GM23338 (cell line): ENCODE data around the gene BTN1A1. TPM values are rescaled to one million over a fixed set of nuclear protein-coding genes. Genes with fewer than 3 reads are reported as not detected.

ENCODE experiments used
- ATAC-seq: fragments of 200-7000 bp; cut with Tn5 transposase; 3 replicates; pipeline ENCODE4 v1.9.1; 2020
- DNase-seq: peaks from one replicate; pipeline ENCODE4 v3.0.0-alpha.2; 2015; ENCODE audit warnings: low spot score
- H2AFZ ChIP-seq: fragments of 200-600 bp; sonication (generic); 2 replicates; pipeline ENCODE4 v1.8.0; 2016; ENCODE audit warnings: antibody characterized with exemption, mild to moderate bottlenecking, moderate library complexity
- H3F3A ChIP-seq: fragments of 200-600 bp; sonication (generic); replicated peaks from 2 replicates; pipeline ENCODE4 v1.8.0; 2017; ENCODE audit warnings: antibody characterized with exemption, mixed run types, low read depth
- H3K27ac ChIP-seq: fragments of 200-600 bp; sonication (generic); 2 replicates; pipeline ENCODE4 v1.6.1; 2016; ENCODE audit warnings: low read depth
- H3K27me3 ChIP-seq: fragments of 200-600 bp; sonication (generic); 2 replicates; pipeline ENCODE4 v1.8.0; 2016; ENCODE audit warnings: mild to moderate bottlenecking, mixed run types, moderate library complexity; ENCODE audit not compliant: insufficient read depth
- H3K36me3 ChIP-seq: fragments of 200-600 bp; sonication (generic); 2 replicates; pipeline ENCODE4 v1.8.0; 2016; ENCODE audit warnings: mild to moderate bottlenecking; ENCODE audit not compliant: insufficient read depth
- H3K4me1 ChIP-seq: fragments of 200-600 bp; sonication (generic); 2 replicates; pipeline ENCODE4 v1.8.0; 2016; ENCODE audit warnings: mild to moderate bottlenecking, moderate library complexity; ENCODE audit not compliant: insufficient read depth
- H3K4me2 ChIP-seq: fragments of 200-600 bp; sonication (generic); 2 replicates; pipeline ENCODE4 v1.7.1; 2017; ENCODE audit warnings: mixed run types
- H3K4me3 ChIP-seq: fragments of 200-600 bp; sonication (generic); 2 replicates; pipeline ENCODE4 v1.6.1; 2016; ENCODE audit warnings: mixed run types
- H3K79me2 ChIP-seq: fragments of 200-600 bp; sonication (generic); replicated peaks from 2 replicates; pipeline ENCODE4 v1.8.0; 2017; ENCODE audit warnings: mild to moderate bottlenecking; ENCODE audit not compliant: insufficient read depth
- H3K9me2 ChIP-seq: fragments of 200-600 bp; sonication (generic); 2 replicates; pipeline ENCODE4 v1.8.0; 2017; ENCODE audit not compliant: insufficient read depth
- H4K20me1 ChIP-seq: fragments of 200-600 bp; sonication (generic); replicated peaks from 2 replicates; pipeline ENCODE4 v1.8.0; 2017; ENCODE audit warnings: mild to moderate bottlenecking; ENCODE audit not compliant: insufficient read depth
- H3K27ac Mint-ChIP-seq: 2 replicates; pipeline ENCODE4 v1.8.0; 2020; ENCODE audit warnings: inconsistent platforms, mild to moderate bottlenecking, moderate library complexity, mixed read lengths
- H3K27me3 Mint-ChIP-seq: 3 replicates; pipeline ENCODE4 v1.8.0; 2022; ENCODE audit warnings: low read depth, mild to moderate bottlenecking, moderate library complexity, mixed read lengths, inconsistent platforms; ENCODE audit not compliant: insufficient read depth, poor library complexity
- H3K36me3 Mint-ChIP-seq: 3 replicates; pipeline ENCODE4 v1.8.0; 2021; ENCODE audit warnings: low read depth, mild to moderate bottlenecking, inconsistent platforms, moderate library complexity, mixed read lengths
- H3K4me1 Mint-ChIP-seq: 3 replicates; pipeline ENCODE4 v1.8.0; 2020; ENCODE audit warnings: mild to moderate bottlenecking, inconsistent platforms, mixed read lengths
- H3K4me3 Mint-ChIP-seq: 3 replicates; pipeline ENCODE4 v1.8.0; 2021; ENCODE audit warnings: moderate library complexity, mild to moderate bottlenecking, inconsistent platforms, mixed read lengths
- H3K9me3 Mint-ChIP-seq: 3 replicates; pipeline ENCODE4 v1.8.0; 2020; ENCODE audit warnings: moderate library complexity, mild to moderate bottlenecking, inconsistent platforms, mixed read lengths
- CREB1 ChIP-seq: fragments of 250-450 bp; sonication (Bioruptor Pico); IDR thresholded peaks from 2 replicates; pipeline ENCODE4 v1.5.0; 2020; ENCODE audit warnings: low read depth, mild to moderate bottlenecking, moderate library complexity
- EZH2 ChIP-seq: fragments of 200-600 bp; sonication (generic); IDR thresholded peaks from one replicate; pipeline ENCODE4 v1.8.0; 2017; ENCODE audit warnings: antibody characterized with exemption, mild to moderate bottlenecking, low read depth; ENCODE audit not compliant: unreplicated experiment
- EZH2phosphoT487 ChIP-seq: fragments of 200-600 bp; sonication (generic); IDR thresholded peaks from one replicate; pipeline ENCODE4 v1.8.1; 2018; ENCODE audit warnings: antibody characterized with exemption; ENCODE audit not compliant: unreplicated experiment
- JUNB ChIP-seq: IDR thresholded peaks from one replicate; pipeline ENCODE4 v1.6.1; 2016; ENCODE audit warnings: antibody characterized with exemption; ENCODE audit not compliant: unreplicated experiment
- NANOG ChIP-seq: IDR thresholded peaks from 2 replicates; pipeline ENCODE4 v1.6.1; 2016; ENCODE audit warnings: antibody characterized with exemption, borderline replicate concordance
- POLR2AphosphoS5 ChIP-seq: IDR thresholded peaks from 2 replicates; pipeline ENCODE4 v1.6.1; 2016; ENCODE audit warnings: antibody characterized with exemption, low read depth
- STAT1 ChIP-seq: IDR thresholded peaks from one replicate; pipeline ENCODE4 v1.6.1; 2016; ENCODE audit warnings: antibody characterized with exemption; ENCODE audit not compliant: unreplicated experiment
- ZNF114 ChIP-seq: fragments of 250-450 bp; sonication (Bioruptor Pico); IDR thresholded peaks from 2 replicates; pipeline ENCODE4 v1.5.0; 2020; ENCODE audit warnings: mild to moderate bottlenecking, moderate library complexity
- ZNF331 ChIP-seq: fragments of 250-450 bp; sonication (Bioruptor Pico); IDR thresholded peaks from 2 replicates; pipeline ENCODE4 v1.5.0; 2020; ENCODE audit warnings: low read depth, mild to moderate bottlenecking, moderate library complexity
- polyA plus RNA-seq: library from polyadenylated mRNA; unstranded; fragments of >200 nt; fragmentation: Nextera tagmentation; extraction: Ambion mirVana; gene quantifications from 2 replicates; pipeline ENCODE4 v1.2.1, GENCODE V29; 2016
- total RNA-seq: library from RNA; depleted of rRNA; stranded (reverse); fragments of >200 nt; shearing (Covaris generic); gene quantifications from 2 replicates; pipeline ENCODE4 v1.2.3, GENCODE V29; 2014
- TF ChIP-seq, protein P1 (sequence below): IDR thresholded peaks from 2 replicates; pipeline ENCODE4 v1.6.1; 2016; ENCODE audit warnings: antibody characterized with exemption
- TF ChIP-seq, protein P2 (sequence below): IDR thresholded peaks from one replicate; pipeline ENCODE4 v1.6.1; 2018; ENCODE audit warnings: antibody characterized with exemption; ENCODE audit not compliant: unreplicated experiment
- TF ChIP-seq, protein P3 (sequence below): fragments of 250-450 bp; sonication (Bioruptor Pico); IDR thresholded peaks from 2 replicates; pipeline ENCODE4 v1.5.0; 2020; ENCODE audit warnings: mild to moderate bottlenecking, moderate library complexity
- TF ChIP-seq, protein P4 (sequence below), 2 experiments: fragments of 200-600 bp in 1 of 2; sonication (generic) in 1 of 2; conservative IDR thresholded peaks; 2 replicates each; pipeline versions ENCODE4 v1.5.1 to v1.6.1; 2016 to 2017; ENCODE audit warnings: antibody characterized with exemption in 2 of 2, low read depth in 2 of 2, mild to moderate bottlenecking in 2 of 2, moderate library complexity in 1 of 2

BTN1A1 gene
- total and polyA plus RNA-seq, 2 experiments from 2014 or later: 0.13 to 0.38 TPM

DNA sequence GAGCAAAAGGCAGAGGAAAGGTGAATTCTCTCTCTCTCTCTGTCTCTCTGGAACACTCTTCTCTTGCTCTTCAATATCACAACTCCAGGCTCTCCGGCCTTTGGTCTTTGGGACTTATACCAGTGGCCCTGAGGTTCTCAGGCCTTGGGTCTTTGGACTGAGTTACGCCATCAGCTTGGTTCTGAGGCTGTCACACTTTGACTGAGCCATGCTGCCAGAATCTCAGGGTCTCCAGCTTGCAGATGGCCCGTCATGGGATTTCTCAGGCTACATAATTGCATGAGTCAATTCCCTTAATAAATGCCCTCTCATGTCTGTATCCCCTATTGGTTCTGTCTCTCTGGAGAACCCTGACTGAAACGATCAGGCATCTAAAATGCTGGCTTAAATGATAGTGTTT lies 29.5 kb upstream of the BTN1A1 start:
- DNase-seq (no peak), ATAC-seq (no peak)
- peaks cover 3% of the 10 kb centered on the region; the same call in 1 of the 2 replicates for H3K36me3 ChIP-seq
- no peak overlapping the region for H2AFZ ChIP-seq
- H3K9me2 ChIP-seq: no peaks in the 10 kb centered on the region
- H4K20me1 ChIP-seq: no peaks in the 10 kb centered on the region
- peaks cover 13% of the 10 kb centered on the region; the same call in 1 of the 2 replicates for H3K4me1 ChIP-seq
- TF ChIP-seq, protein P1, sequence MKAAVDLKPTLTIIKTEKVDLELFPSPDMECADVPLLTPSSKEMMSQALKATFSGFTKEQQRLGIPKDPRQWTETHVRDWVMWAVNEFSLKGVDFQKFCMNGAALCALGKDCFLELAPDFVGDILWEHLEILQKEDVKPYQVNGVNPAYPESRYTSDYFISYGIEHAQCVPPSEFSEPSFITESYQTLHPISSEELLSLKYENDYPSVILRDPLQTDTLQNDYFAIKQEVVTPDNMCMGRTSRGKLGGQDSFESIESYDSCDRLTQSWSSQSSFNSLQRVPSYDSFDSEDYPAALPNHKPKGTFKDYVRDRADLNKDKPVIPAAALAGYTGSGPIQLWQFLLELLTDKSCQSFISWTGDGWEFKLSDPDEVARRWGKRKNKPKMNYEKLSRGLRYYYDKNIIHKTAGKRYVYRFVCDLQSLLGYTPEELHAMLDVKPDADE: no peak
- TF ChIP-seq EZH2phosphoT487 (no peak), ZNF331 (no peak), STAT1 (no peak), NANOG (no peak), POLR2AphosphoS5 (no peak), EZH2 (no peak), CREB1 (CRISPR knock-in tag) (no peak), ZNF114 (CRISPR knock-in tag) (no peak), JUNB (no peak)
- TF ChIP-seq, protein P2, sequence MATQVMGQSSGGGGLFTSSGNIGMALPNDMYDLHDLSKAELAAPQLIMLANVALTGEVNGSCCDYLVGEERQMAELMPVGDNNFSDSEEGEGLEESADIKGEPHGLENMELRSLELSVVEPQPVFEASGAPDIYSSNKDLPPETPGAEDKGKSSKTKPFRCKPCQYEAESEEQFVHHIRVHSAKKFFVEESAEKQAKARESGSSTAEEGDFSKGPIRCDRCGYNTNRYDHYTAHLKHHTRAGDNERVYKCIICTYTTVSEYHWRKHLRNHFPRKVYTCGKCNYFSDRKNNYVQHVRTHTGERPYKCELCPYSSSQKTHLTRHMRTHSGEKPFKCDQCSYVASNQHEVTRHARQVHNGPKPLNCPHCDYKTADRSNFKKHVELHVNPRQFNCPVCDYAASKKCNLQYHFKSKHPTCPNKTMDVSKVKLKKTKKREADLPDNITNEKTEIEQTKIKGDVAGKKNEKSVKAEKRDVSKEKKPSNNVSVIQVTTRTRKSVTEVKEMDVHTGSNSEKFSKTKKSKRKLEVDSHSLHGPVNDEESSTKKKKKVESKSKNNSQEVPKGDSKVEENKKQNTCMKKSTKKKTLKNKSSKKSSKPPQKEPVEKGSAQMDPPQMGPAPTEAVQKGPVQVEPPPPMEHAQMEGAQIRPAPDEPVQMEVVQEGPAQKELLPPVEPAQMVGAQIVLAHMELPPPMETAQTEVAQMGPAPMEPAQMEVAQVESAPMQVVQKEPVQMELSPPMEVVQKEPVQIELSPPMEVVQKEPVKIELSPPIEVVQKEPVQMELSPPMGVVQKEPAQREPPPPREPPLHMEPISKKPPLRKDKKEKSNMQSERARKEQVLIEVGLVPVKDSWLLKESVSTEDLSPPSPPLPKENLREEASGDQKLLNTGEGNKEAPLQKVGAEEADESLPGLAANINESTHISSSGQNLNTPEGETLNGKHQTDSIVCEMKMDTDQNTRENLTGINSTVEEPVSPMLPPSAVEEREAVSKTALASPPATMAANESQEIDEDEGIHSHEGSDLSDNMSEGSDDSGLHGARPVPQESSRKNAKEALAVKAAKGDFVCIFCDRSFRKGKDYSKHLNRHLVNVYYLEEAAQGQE: no peak
- TF ChIP-seq, protein P3, sequence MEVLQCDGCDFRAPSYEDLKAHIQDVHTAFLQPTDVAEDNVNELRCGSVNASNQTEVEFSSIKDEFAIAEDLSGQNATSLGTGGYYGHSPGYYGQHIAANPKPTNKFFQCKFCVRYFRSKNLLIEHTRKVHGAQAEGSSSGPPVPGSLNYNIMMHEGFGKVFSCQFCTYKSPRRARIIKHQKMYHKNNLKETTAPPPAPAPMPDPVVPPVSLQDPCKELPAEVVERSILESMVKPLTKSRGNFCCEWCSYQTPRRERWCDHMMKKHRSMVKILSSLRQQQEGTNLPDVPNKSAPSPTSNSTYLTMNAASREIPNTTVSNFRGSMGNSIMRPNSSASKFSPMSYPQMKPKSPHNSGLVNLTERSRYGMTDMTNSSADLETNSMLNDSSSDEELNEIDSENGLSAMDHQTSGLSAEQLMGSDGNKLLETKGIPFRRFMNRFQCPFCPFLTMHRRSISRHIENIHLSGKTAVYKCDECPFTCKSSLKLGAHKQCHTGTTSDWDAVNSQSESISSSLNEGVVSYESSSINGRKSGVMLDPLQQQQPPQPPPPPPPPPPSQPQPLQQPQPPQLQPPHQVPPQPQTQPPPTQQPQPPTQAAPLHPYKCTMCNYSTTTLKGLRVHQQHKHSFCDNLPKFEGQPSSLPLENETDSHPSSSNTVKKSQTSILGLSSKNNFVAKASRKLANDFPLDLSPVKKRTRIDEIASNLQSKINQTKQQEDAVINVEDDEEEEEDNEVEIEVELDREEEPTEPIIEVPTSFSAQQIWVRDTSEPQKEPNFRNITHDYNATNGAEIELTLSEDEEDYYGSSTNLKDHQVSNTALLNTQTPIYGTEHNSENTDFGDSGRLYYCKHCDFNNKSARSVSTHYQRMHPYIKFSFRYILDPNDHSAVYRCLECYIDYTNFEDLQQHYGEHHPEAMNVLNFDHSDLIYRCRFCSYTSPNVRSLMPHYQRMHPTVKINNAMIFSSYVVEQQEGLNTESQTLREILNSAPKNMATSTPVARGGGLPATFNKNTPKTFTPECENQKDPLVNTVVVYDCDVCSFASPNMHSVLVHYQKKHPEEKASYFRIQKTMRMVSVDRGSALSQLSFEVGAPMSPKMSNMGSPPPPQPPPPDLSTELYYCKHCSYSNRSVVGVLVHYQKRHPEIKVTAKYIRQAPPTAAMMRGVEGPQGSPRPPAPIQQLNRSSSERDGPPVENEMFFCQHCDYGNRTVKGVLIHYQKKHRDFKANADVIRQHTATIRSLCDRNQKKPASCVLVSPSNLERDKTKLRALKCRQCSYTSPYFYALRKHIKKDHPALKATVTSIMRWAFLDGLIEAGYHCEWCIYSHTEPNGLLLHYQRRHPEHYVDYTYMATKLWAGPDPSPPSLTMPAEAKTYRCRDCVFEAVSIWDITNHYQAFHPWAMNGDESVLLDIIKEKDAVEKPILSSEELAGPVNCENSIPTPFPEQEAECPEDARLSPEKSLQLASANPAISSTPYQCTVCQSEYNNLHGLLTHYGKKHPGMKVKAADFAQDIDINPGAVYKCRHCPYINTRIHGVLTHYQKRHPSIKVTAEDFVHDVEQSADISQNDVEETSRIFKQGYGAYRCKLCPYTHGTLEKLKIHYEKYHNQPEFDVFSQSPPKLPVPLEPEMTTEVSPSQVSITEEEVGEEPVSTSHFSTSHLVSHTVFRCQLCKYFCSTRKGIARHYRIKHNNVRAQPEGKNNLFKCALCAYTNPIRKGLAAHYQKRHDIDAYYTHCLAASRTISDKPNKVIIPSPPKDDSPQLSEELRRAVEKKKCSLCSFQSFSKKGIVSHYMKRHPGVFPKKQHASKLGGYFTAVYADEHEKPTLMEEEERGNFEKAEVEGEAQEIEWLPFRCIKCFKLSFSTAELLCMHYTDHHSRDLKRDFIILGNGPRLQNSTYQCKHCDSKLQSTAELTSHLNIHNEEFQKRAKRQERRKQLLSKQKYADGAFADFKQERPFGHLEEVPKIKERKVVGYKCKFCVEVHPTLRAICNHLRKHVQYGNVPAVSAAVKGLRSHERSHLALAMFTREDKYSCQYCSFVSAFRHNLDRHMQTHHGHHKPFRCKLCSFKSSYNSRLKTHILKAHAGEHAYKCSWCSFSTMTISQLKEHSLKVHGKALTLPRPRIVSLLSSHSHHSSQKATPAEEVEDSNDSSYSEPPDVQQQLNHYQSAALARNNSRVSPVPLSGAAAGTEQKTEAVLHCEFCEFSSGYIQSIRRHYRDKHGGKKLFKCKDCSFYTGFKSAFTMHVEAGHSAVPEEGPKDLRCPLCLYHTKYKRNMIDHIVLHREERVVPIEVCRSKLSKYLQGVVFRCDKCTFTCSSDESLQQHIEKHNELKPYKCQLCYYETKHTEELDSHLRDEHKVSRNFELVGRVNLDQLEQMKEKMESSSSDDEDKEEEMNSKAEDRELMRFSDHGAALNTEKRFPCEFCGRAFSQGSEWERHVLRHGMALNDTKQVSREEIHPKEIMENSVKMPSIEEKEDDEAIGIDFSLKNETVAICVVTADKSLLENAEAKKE (CRISPR knock-in tag): no peak
- TF ChIP-seq, protein P4, sequence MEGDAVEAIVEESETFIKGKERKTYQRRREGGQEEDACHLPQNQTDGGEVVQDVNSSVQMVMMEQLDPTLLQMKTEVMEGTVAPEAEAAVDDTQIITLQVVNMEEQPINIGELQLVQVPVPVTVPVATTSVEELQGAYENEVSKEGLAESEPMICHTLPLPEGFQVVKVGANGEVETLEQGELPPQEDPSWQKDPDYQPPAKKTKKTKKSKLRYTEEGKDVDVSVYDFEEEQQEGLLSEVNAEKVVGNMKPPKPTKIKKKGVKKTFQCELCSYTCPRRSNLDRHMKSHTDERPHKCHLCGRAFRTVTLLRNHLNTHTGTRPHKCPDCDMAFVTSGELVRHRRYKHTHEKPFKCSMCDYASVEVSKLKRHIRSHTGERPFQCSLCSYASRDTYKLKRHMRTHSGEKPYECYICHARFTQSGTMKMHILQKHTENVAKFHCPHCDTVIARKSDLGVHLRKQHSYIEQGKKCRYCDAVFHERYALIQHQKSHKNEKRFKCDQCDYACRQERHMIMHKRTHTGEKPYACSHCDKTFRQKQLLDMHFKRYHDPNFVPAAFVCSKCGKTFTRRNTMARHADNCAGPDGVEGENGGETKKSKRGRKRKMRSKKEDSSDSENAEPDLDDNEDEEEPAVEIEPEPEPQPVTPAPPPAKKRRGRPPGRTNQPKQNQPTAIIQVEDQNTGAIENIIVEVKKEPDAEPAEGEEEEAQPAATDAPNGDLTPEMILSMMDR (conservative IDR thresholded peaks at IDR 0.05; ENCODE audit: low read depth in 2 of 2): no peak
- Mint-ChIP-seq H3K4me1 (peaks cover 11% of the 10 kb centered on the region), H3K36me3 (peaks cover 69% of the 10 kb centered on the region), H3K27ac (no peak overlapping the region), H3K27me3 (no peaks in the 10 kb centered on the region), H3K4me3 (no peak overlapping the region), H3K9me3 (peaks cover 21% of the 10 kb centered on the region)
- H3F3A ChIP-seq: no peaks in the 10 kb centered on the region
- no peak overlapping the region for H3K4me2 ChIP-seq
- H3K27me3 ChIP-seq: no peaks in the 10 kb centered on the region
- no peaks in the 10 kb centered on the region for H3K79me2 ChIP-seq
- H3K4me3 ChIP-seq: no peak overlapping the region
- no peak overlapping the region for H3K27ac ChIP-seq
